GM12878 (cell line): ENCODE results near the gene ANKRD44. TPM values are rescaled to one million over a fixed set of nuclear protein-coding genes. Genes with fewer than 3 reads are reported as not detected.

Source experiments
- ATAC-seq: fragments of 200-7000 bp; cut with Tn5 transposase; 3 replicates; pipeline ENCODE4 v1.9.1; 2020; ENCODE audit warnings: mild to moderate bottlenecking, moderate library complexity
- BruUV-seq: library from RNA; stranded (reverse); fragments of 400-500 nt; replicated peaks from 2 replicates; lab custom pipeline; 2021; lab: Mats Ljungman, UMichigan
- CTCF ChIA-PET: fragments of 300-600 bp; sonication (Branson Sonifier 250); formaldehyde crosslinking; extraction: SDS; loops from one replicate; lab custom pipeline; 2021; ENCODE audit warnings: inconsistent platforms; lab: Yijun Ruan, JAX
- POLR2A ChIA-PET: fragments of 350-600 bp; formaldehyde crosslinking; extraction: SDS; loops from one replicate; lab custom pipeline; 2021; ENCODE audit warnings: inconsistent platforms; lab: Charles Lee
- RAD21 ChIA-PET: fragments of 300-600 bp; sonication (Branson Sonifier 250); formaldehyde crosslinking; loops from one replicate; lab custom pipeline; 2023; ENCODE audit warnings: antibody characterized with exemption; ENCODE audit not compliant: unreplicated experiment; lab: Charles Lee
- SMC1A ChIA-PET: fragments of 300-600 bp; sonication (Branson Sonifier 250); formaldehyde crosslinking; loops from one replicate; lab custom pipeline; 2023; ENCODE audit not compliant: unreplicated experiment, uncharacterized antibody; lab: Charles Lee
- DNase-seq: peaks from one replicate; pipeline ENCODE4 v3.0.0-alpha.2; 2011; ENCODE audit warnings: low read depth, low spot score
- FAIRE-seq: peaks from 3 replicates; lab custom pipeline; 2011; peaks lifted over from hg19 to GRCh38; lab: Jason Lieb, UNC
- H2AFZ ChIP-seq: 2 replicates; pipeline ENCODE4 v1.6.0; 2011; ENCODE audit warnings: low read depth, low read length, control low read depth; ENCODE audit not compliant: control insufficient read depth
- H3K27ac ChIP-seq: 2 replicates; pipeline ENCODE4 v1.5.1; 2011; ENCODE audit warnings: control low read depth; ENCODE audit not compliant: control insufficient read depth, insufficient read depth
- H3K27me3 ChIP-seq, 2 experiments: replicated peaks in 1 of 2; 2 replicates each; pipeline versions ENCODE4 v1.6.0 to v1.6.1; 2011; ENCODE audit warnings: low read length in 1 of 2; ENCODE audit not compliant: control insufficient read depth in 2 of 2, insufficient read depth in 2 of 2
- H3K36me3 ChIP-seq, 2 experiments: 2 replicates each; pipeline ENCODE4 v1.5.1; 2011; ENCODE audit warnings: low read length in 1 of 2; ENCODE audit not compliant: control insufficient read depth in 2 of 2, insufficient read depth in 2 of 2
- H3K4me1 ChIP-seq: 2 replicates; pipeline ENCODE4 v1.6.1; 2011; ENCODE audit warnings: mild to moderate bottlenecking, low read length, moderate library complexity, mixed read lengths; ENCODE audit not compliant: control insufficient read depth, insufficient read depth
- H3K4me2 ChIP-seq: 2 replicates; pipeline ENCODE4 v1.6.0; 2011; ENCODE audit warnings: control low read depth; ENCODE audit not compliant: control insufficient read depth, insufficient read depth
- H3K4me3 ChIP-seq: fragments of 200-600 bp; sonication (generic); 2 replicates; pipeline ENCODE4 v1.5.1; 2016
- H3K79me2 ChIP-seq: 2 replicates; pipeline ENCODE4 v1.6.0; 2011; ENCODE audit warnings: low read length; ENCODE audit not compliant: control insufficient read depth, insufficient read depth
- H3K9ac ChIP-seq: 2 replicates; pipeline ENCODE4 v1.8.0; 2011; ENCODE audit warnings: low read length, control low read depth, mixed read lengths; ENCODE audit not compliant: control insufficient read depth, insufficient read depth
- H3K9me3 ChIP-seq: replicated peaks from 3 replicates; pipeline ENCODE4 v1.5.1; 2011; ENCODE audit warnings: mild to moderate bottlenecking, low read length; ENCODE audit not compliant: control insufficient read depth, insufficient read depth
- H4K20me1 ChIP-seq: 2 replicates; pipeline ENCODE4 v1.6.0; 2011; ENCODE audit not compliant: control insufficient read depth, insufficient read depth
- ATF7 ChIP-seq: fragments of 450-650 bp; IDR thresholded peaks from 2 replicates; pipeline ENCODE4 v1.6.1; 2016; ENCODE audit warnings: low read depth, mild to moderate bottlenecking
- BCLAF1 ChIP-seq: fragments of 450-650 bp; IDR thresholded peaks from 2 replicates; pipeline ENCODE4 v1.6.1; 2017; ENCODE audit warnings: antibody characterized with exemption, mild to moderate bottlenecking, moderate library complexity
- CHD1 ChIP-seq: IDR thresholded peaks from 2 replicates; pipeline ENCODE4 v1.6.1; 2012; ENCODE audit warnings: low read depth, low read length, improper control_type of control experiment
- DPF2 ChIP-seq: fragments of 450-650 bp; IDR thresholded peaks from 2 replicates; pipeline ENCODE4 v1.6.1; 2017; ENCODE audit warnings: mild to moderate bottlenecking
- ESRRA ChIP-seq: IDR thresholded peaks from 2 replicates; pipeline ENCODE4 v1.6.1; 2012; ENCODE audit warnings: mild to moderate bottlenecking, low read length, improper control_type of control experiment
- EZH2 ChIP-seq: IDR thresholded peaks from 2 replicates; pipeline ENCODE4 v1.6.1; 2012; ENCODE audit warnings: low read depth, mild to moderate bottlenecking, control low read depth, inconsistent platforms, low read length, borderline replicate concordance; ENCODE audit not compliant: control insufficient read depth
- GABPA ChIP-seq: IDR thresholded peaks from 2 replicates; pipeline ENCODE4 v1.6.1; 2014; ENCODE audit warnings: antibody characterized with exemption, low read depth, mild to moderate bottlenecking, inconsistent platforms
- HDAC2 ChIP-seq: fragments of 200-600 bp; sonication (generic); IDR thresholded peaks from 2 replicates; pipeline ENCODE4 v1.6.1; 2017
- IKZF1 ChIP-seq: fragments of 450-650 bp; conservative IDR thresholded peaks from 2 replicates; pipeline ENCODE4 v1.6.1; 2017; ENCODE audit warnings: antibody characterized with exemption, mild to moderate bottlenecking
- KDM1A ChIP-seq: fragments of 200-600 bp; sonication (generic); IDR thresholded peaks from 2 replicates; pipeline ENCODE4 v1.6.1; 2016; ENCODE audit warnings: borderline replicate concordance
- KLF5 ChIP-seq: fragments of 450-650 bp; IDR thresholded peaks from 2 replicates; pipeline ENCODE4 v1.6.1; 2014; ENCODE audit warnings: mild to moderate bottlenecking; ENCODE audit not compliant: partially characterized antibody
- NFIC ChIP-seq: IDR thresholded peaks from 2 replicates; pipeline ENCODE4 v1.6.1; 2012; ENCODE audit warnings: low read depth, mild to moderate bottlenecking, inconsistent platforms, low read length, moderate library complexity
- PKNOX1 ChIP-seq: fragments of 450-650 bp; IDR thresholded peaks from 2 replicates; pipeline ENCODE4 v1.6.1; 2016; ENCODE audit warnings: mild to moderate bottlenecking
- STAT1 ChIP-seq: fragments of 450-650 bp; conservative IDR thresholded peaks from 2 replicates; pipeline ENCODE4 v1.6.1; 2014; ENCODE audit warnings: antibody characterized with exemption, mild to moderate bottlenecking
- WRNIP1 ChIP-seq: IDR thresholded peaks from 2 replicates; pipeline ENCODE4 v1.6.1; 2011; ENCODE audit warnings: low read depth, low read length, improper control_type of control experiment, borderline replicate concordance
- YBX1 ChIP-seq: fragments of 450-650 bp; IDR thresholded peaks from 2 replicates; pipeline ENCODE4 v1.6.1; 2016; ENCODE audit warnings: antibody characterized with exemption
- ZBED1 ChIP-seq: IDR thresholded peaks from 2 replicates; pipeline ENCODE4 v1.6.1; 2016; ENCODE audit warnings: borderline replicate concordance
- ZNF24 ChIP-seq: fragments of 450-650 bp; IDR thresholded peaks from 2 replicates; pipeline ENCODE4 v1.6.1; 2017; ENCODE audit warnings: antibody characterized with exemption, mild to moderate bottlenecking
- WGBS: methylation state at CpG from one replicate; pipeline ENCODE4 v1.1.6; 2016; ENCODE audit warnings: low lambda C conversion rate; ENCODE audit not compliant: insufficient replicate concordance, insufficient coverage; ENCODE audit errors: missing lambda C conversion rate; 5-methylcytosine and 5-hydroxymethylcytosine counted together
- in situ Hi-C: fragments of 300-500 bp; cut with MboI; formaldehyde crosslinking; loops from 9 replicates; pipeline ENCODE4 v1.14.3; 2018; ENCODE audit warnings: mixed read lengths
- intact Hi-C: fragments of 100-400 bp; cut with micrococcal nuclease; formaldehyde crosslinking; loops from one replicate; pipeline ENCODE4 v1.14.2; 2022; ENCODE audit not compliant: unreplicated experiment
- polyA plus RNA-seq, 11 experiments: library from polyadenylated mRNA; depleted of rRNA in 4 of 11; unstranded in 6 of 11; stranded (reverse) in 5 of 11; fragments of >200 nt; fragmentation: Nextera tagmentation in 4 of 11; fragmentation: Illumina TruSeq in 1 of 11; extraction: Ambion mirVana in 4 of 11; extraction: Trizol in 1 of 11; gene quantifications; 1 replicate in 1 of 11; 2 replicates in 10 of 11; pipeline versions ENCODE4 v1.2.1 to v1.2.3, GENCODE V29; 2011 to 2016; ENCODE audit warnings: inconsistent platforms in 2 of 11, missing spikeins in 2 of 11, low read depth in 1 of 11
- total RNA-seq, 4 experiments: library from RNA; depleted of rRNA in 3 of 4; stranded (reverse); fragments of >200 nt in 3 of 4; fragmentation: Illumina TruSeq in 1 of 4; extraction: Trizol in 1 of 4; gene quantifications; 2 replicates each; pipeline versions ENCODE4 v1.2.1 to v1.2.3, GENCODE V29; 2013 to 2021
- TF ChIP-seq, protein P1 (sequence below): fragments of 150-350 bp; IDR thresholded peaks from 2 replicates; pipeline ENCODE4 v1.6.1; 2016; ENCODE audit warnings: low read depth, low read length
- TF ChIP-seq, protein P2 (sequence below): IDR thresholded peaks from 2 replicates; pipeline ENCODE4 v1.6.1; 2012; ENCODE audit warnings: low read depth, low read length, improper control_type of control experiment

The ANKRD44 gene
- total and polyA plus RNA-seq, 10 of the 15 experiments (the other 5 are each of a cell fraction or from before 2014, with no cell fraction given): 19.1 to 99.1 (median 59.6) TPM

- ChIA-PET POLR2A (interaction anchor here (1.0 kb wide), 1 partner anchor 68 kb away, joined by 3 read pairs; the partner anchor contains the start of gene PGAP1), CTCF (no interaction called here)
- WGBS: 99% methylated on average over 4 of the region's 4 CpGs
Measured at GRCh38 chr2:196994764-196995163, 315.8 kb downstream of the ANKRD44 start.

More at GRCh38 chr2:196994764-196995163, 315.8 kb downstream of the ANKRD44 start:
- FAIRE-seq (no peak), DNase-seq (no peak)
- H3K36me3 ChIP-seq: peaks cover 0 to 24% of the 10 kb centered on the region in 2 experiments
- in situ Hi-C loops: no loop called here
- H3K79me2 ChIP-seq: no peaks in the 10 kb centered on the region
- H2AFZ ChIP-seq: no peak overlapping the region
- H3K27me3 ChIP-seq: no peaks in the 10 kb centered on the region
- SMC1A ChIA-PET: interaction anchor here (0.6 kb wide), 1 partner anchor 96 kb away, joined by 4 read pairs; no protein-coding TSS in a partner anchor
- no peaks in the 10 kb centered on the region for H3K4me1 ChIP-seq
- H3K9me3 ChIP-seq: no peaks in the 10 kb centered on the region
- TF ChIP-seq ZNF24 (no peak), YBX1 (no peak), KLF5 (no peak), KDM1A (no peak), CHD1 (no peak), EZH2 (no peak), ESRRA (no peak), ZBED1 (no peak), NFIC (no peak), IKZF1 (no peak), PKNOX1 (no peak), BCLAF1 (no peak), DPF2 (no peak), GABPA (no peak), STAT1 (no peak), ATF7 (no peak), HDAC2 (no peak), WRNIP1 (no peak)
- TF ChIP-seq, protein P1, sequence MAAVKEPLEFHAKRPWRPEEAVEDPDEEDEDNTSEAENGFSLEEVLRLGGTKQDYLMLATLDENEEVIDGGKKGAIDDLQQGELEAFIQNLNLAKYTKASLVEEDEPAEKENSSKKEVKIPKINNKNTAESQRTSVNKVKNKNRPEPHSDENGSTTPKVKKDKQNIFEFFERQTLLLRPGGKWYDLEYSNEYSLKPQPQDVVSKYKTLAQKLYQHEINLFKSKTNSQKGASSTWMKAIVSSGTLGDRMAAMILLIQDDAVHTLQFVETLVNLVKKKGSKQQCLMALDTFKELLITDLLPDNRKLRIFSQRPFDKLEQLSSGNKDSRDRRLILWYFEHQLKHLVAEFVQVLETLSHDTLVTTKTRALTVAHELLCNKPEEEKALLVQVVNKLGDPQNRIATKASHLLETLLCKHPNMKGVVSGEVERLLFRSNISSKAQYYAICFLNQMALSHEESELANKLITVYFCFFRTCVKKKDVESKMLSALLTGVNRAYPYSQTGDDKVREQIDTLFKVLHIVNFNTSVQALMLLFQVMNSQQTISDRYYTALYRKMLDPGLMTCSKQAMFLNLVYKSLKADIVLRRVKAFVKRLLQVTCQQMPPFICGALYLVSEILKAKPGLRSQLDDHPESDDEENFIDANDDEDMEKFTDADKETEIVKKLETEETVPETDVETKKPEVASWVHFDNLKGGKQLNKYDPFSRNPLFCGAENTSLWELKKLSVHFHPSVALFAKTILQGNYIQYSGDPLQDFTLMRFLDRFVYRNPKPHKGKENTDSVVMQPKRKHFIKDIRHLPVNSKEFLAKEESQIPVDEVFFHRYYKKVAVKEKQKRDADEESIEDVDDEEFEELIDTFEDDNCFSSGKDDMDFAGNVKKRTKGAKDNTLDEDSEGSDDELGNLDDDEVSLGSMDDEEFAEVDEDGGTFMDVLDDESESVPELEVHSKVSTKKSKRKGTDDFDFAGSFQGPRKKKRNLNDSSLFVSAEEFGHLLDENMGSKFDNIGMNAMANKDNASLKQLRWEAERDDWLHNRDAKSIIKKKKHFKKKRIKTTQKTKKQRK: no peak
- TF ChIP-seq, protein P2, sequence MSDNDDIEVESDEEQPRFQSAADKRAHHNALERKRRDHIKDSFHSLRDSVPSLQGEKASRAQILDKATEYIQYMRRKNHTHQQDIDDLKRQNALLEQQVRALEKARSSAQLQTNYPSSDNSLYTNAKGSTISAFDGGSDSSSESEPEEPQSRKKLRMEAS: no peak
- TF ChIP-seq, all 136 proteins: peak for 0
- no peak for ATAC-seq
- no peak overlapping the region for H3K9ac ChIP-seq
- intact Hi-C loops: no loop called here
- H4K20me1 ChIP-seq: no peaks in the 10 kb centered on the region
- no TSS peak for BruUV-seq
- no peak overlapping the region for H3K4me3 ChIP-seq
- RAD21 ChIA-PET: no interaction called here
- no peak overlapping the region for H3K27ac ChIP-seq
- no peak overlapping the region for H3K4me2 ChIP-seq
